H9 (cell line): Measurements from ENCODE around the gene CHPT1. TPM values are rescaled to one million over a fixed set of nuclear protein-coding genes. Genes with fewer than 3 reads are reported as not detected.
"Not testable (repeated sequence)": the region's sequence is repeated elsewhere in the genome, so short reads cannot be mapped to it uniquely, and the experiment has no call there.

Experiments
- DNase-seq: peaks from one replicate; pipeline ENCODE4 v3.0.0-alpha.2; 2017
- H2AFZ ChIP-seq: one replicate; pipeline ENCODE4 v1.6.1; 2013; ENCODE audit warnings: mild to moderate bottlenecking, low read length, control low read depth, moderate library complexity
- H2AK5ac ChIP-seq: 2 replicates; pipeline ENCODE4 v1.6.1; 2013; ENCODE audit warnings: low read length, control low read depth, mixed read lengths; ENCODE audit not compliant: insufficient read length
- H2BK120ac ChIP-seq: one replicate; pipeline ENCODE4 v1.6.1; 2013; ENCODE audit warnings: low read depth, mild to moderate bottlenecking, low read length, control low read depth, inconsistent platforms; ENCODE audit not compliant: poor library complexity, severe bottlenecking
- H2BK12ac ChIP-seq: 2 replicates; pipeline ENCODE4 v1.6.1; 2013; ENCODE audit warnings: low read length, control low read depth, mixed read lengths, low read depth; ENCODE audit not compliant: insufficient read length
- H2BK15ac ChIP-seq: 2 replicates; pipeline ENCODE4 v1.6.1; 2013; ENCODE audit warnings: low read depth, low read length, control low read depth
- H2BK20ac ChIP-seq: one replicate; pipeline ENCODE4 v1.6.1; 2013; ENCODE audit warnings: low read depth, mild to moderate bottlenecking, low read length, control low read depth, inconsistent platforms; ENCODE audit not compliant: poor library complexity, severe bottlenecking
- H2BK5ac ChIP-seq: 2 replicates; pipeline ENCODE4 v1.6.1; 2013; ENCODE audit warnings: low read length, control low read depth, mixed read lengths; ENCODE audit not compliant: insufficient read length
- H3K14ac ChIP-seq: 2 replicates; pipeline ENCODE4 v1.6.1; 2013; ENCODE audit warnings: low read length, control low read depth; ENCODE audit not compliant: insufficient read depth
- H3K18ac ChIP-seq: 2 replicates; pipeline ENCODE4 v1.6.1; 2013; ENCODE audit warnings: low read depth, mild to moderate bottlenecking, mixed read lengths, low read length, control low read depth; ENCODE audit not compliant: insufficient read length
- H3K23ac ChIP-seq: 2 replicates; pipeline ENCODE4 v1.6.1; 2013; ENCODE audit warnings: low read length, control low read depth, mixed read lengths, low read depth; ENCODE audit not compliant: insufficient read length
- H3K23me2 ChIP-seq: 2 replicates; pipeline ENCODE4 v1.6.1; 2013; ENCODE audit warnings: low read depth, mild to moderate bottlenecking, mixed read lengths, low read length, control low read depth; ENCODE audit not compliant: insufficient read length, poor library complexity, severe bottlenecking
- H3K27ac ChIP-seq: 2 replicates; pipeline ENCODE4 v1.5.1; 2013; ENCODE audit warnings: low read length, control low read depth, mixed read lengths, low read depth; ENCODE audit not compliant: insufficient read length
- H3K27me3 ChIP-seq: 2 replicates; pipeline ENCODE4 v1.6.1; 2013; ENCODE audit warnings: low read length, control low read depth, inconsistent platforms; ENCODE audit not compliant: insufficient read depth
- H3K4ac ChIP-seq: 2 replicates; pipeline ENCODE4 v1.6.1; 2013; ENCODE audit warnings: low read depth, mild to moderate bottlenecking, control low read depth, inconsistent platforms, low read length, moderate library complexity
- H3K4me1 ChIP-seq: 2 replicates; pipeline ENCODE4 v1.6.1; 2013; ENCODE audit warnings: low read length, control low read depth, inconsistent platforms; ENCODE audit not compliant: insufficient read depth
- H3K4me2 ChIP-seq: 2 replicates; pipeline ENCODE4 v1.6.1; 2013; ENCODE audit warnings: low read length, control low read depth, mixed read lengths; ENCODE audit not compliant: insufficient read length, insufficient read depth
- H3K56ac ChIP-seq: 2 replicates; pipeline ENCODE4 v1.6.1; 2013; ENCODE audit warnings: low read depth, mild to moderate bottlenecking, mixed read lengths, low read length, control low read depth; ENCODE audit not compliant: insufficient read length
- H3K79me1 ChIP-seq: 2 replicates; pipeline ENCODE4 v1.6.1; 2013; ENCODE audit warnings: low read depth, mild to moderate bottlenecking, moderate library complexity, low read length, control low read depth, inconsistent platforms; ENCODE audit not compliant: insufficient read depth, poor library complexity, severe bottlenecking
- H3K79me2 ChIP-seq: 2 replicates; pipeline ENCODE4 v1.6.1; 2013; ENCODE audit warnings: low read length, control low read depth, inconsistent platforms; ENCODE audit not compliant: insufficient read depth
- H3K9ac ChIP-seq: 2 replicates; pipeline ENCODE4 v1.6.1; 2013; ENCODE audit warnings: low read length, control low read depth, mixed read lengths; ENCODE audit not compliant: insufficient read length; ENCODE audit errors: extremely low read depth
- H3K9me3 ChIP-seq: one replicate; pipeline ENCODE4 v1.6.1; 2013; ENCODE audit warnings: low read depth, low read length, inconsistent platforms; ENCODE audit not compliant: control insufficient read depth
- H3T11ph ChIP-seq: one replicate; pipeline ENCODE4 v1.6.1; 2013; ENCODE audit warnings: mild to moderate bottlenecking, low read length, control low read depth, inconsistent platforms
- H4K20me1 ChIP-seq: one replicate; pipeline ENCODE4 v1.6.1; 2013; ENCODE audit not compliant: control insufficient read depth, insufficient read length, insufficient read depth
- H4K5ac ChIP-seq: 2 replicates; pipeline ENCODE4 v1.6.1; 2013; ENCODE audit warnings: low read depth, mild to moderate bottlenecking, mixed read lengths, low read length, control low read depth; ENCODE audit not compliant: insufficient read length
- H4K8ac ChIP-seq: replicated peaks from 2 replicates; pipeline ENCODE4 v1.6.1; 2013; ENCODE audit warnings: low read length, control low read depth, mixed read lengths, low read depth; ENCODE audit not compliant: insufficient read length
- H4K91ac ChIP-seq: 2 replicates; pipeline ENCODE4 v1.6.1; 2013; ENCODE audit warnings: low read depth, mild to moderate bottlenecking, moderate library complexity, mixed read lengths, low read length, control low read depth; ENCODE audit not compliant: insufficient read length
- H3K27ac Mint-ChIP-seq, 3 experiments: 2 replicates in 2 of 3; 3 replicates in 1 of 3; pipeline ENCODE4 v1.8.0; 2020 to 2021; ENCODE audit warnings: mixed read lengths in 3 of 3, mild to moderate bottlenecking in 1 of 3, moderate library complexity in 1 of 3
- H3K27me3 Mint-ChIP-seq: 2 replicates; pipeline ENCODE4 v1.8.0; 2021; ENCODE audit warnings: low read depth, mild to moderate bottlenecking, moderate library complexity, mixed read lengths
- H3K36me3 Mint-ChIP-seq, 3 experiments: 2 replicates in 2 of 3; 3 replicates in 1 of 3; pipeline ENCODE4 v1.8.0; 2020 to 2021; ENCODE audit warnings: low read depth in 3 of 3, mixed read lengths in 3 of 3; ENCODE audit not compliant: insufficient read depth in 1 of 3
- H3K4me1 Mint-ChIP-seq, 2 experiments: 2 replicates each; pipeline ENCODE4 v1.8.0; 2020; ENCODE audit warnings: mixed read lengths in 2 of 2
- H3K4me3 Mint-ChIP-seq, 2 experiments: 2 replicates in 1 of 2; 3 replicates in 1 of 2; pipeline ENCODE4 v1.8.0; 2020 to 2021; ENCODE audit warnings: mild to moderate bottlenecking in 2 of 2, mixed read lengths in 2 of 2, moderate library complexity in 1 of 2
- H3K9me3 Mint-ChIP-seq, 2 experiments: 2 replicates in 1 of 2; 3 replicates in 1 of 2; pipeline ENCODE4 v1.8.0; 2020; ENCODE audit warnings: mild to moderate bottlenecking in 2 of 2, mixed read lengths in 2 of 2, moderate library complexity in 1 of 2
- WGBS: extraction: QIAGEN DNeasy Blood & Tissue Kit; methylation state at CpG from one replicate; pipeline ENCODE4 v1.1.7; 2013; ENCODE audit warnings: missing lambda C conversion rate, low lambda C conversion rate, mixed read lengths; ENCODE audit not compliant: insufficient read length; ENCODE audit errors: extremely low coverage; 5-methylcytosine and 5-hydroxymethylcytosine counted together
- total RNA-seq: library from RNA; stranded (reverse); gene quantifications from 2 replicates; pipeline ENCODE4 v1.2.1, GENCODE V29; 2021
- TF ChIP-seq, protein P1 (sequence below): fragments of 200-600 bp; sonication (generic); conservative IDR thresholded peaks from 3 replicates; pipeline ENCODE4 v1.8.0; 2021; ENCODE audit warnings: antibody characterized with exemption, mild to moderate bottlenecking

CHPT1 gene
- total RNA-seq, 1 experiment from 2014 or later: 17.1 TPM

DNA sequence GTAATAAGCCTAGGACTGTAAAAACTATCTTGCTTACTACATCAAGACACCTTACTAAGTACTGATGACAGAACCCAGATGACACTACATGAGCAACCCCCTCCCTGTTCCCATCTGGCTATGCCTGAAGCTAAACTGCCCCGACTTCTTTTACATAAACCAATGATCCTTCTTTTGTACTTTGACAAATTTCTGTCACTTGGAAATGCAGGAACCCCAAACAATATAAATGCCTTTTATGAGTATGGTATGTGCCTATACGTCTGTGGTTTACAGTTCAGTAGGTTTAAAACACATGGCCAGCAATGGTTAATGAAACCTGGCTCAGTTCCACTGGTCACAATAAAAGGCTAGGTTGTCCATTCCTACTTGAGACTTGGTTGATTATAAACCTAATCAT is 35.7 kb downstream of the CHPT1 start:
- Histone ChIP-seq H3K4me2 (no peak overlapping the region), H2BK20ac (no peak overlapping the region), H3K4ac (no peak overlapping the region), H2BK15ac (no peak overlapping the region), H3K9ac (no peak overlapping the region), H3K9me3 (no peaks in the 10 kb centered on the region), H4K5ac (no peak overlapping the region), H3K23me2 (no peaks in the 10 kb centered on the region), H3K23ac (no peak overlapping the region), H3K18ac (no peak overlapping the region), H4K91ac (no peak overlapping the region), H2BK12ac (no peak overlapping the region), H3K27me3 (no peaks in the 10 kb centered on the region), H3K27ac (no peak overlapping the region), H4K20me1 (no peaks in the 10 kb centered on the region), H3K4me1 (no peaks in the 10 kb centered on the region), H3K14ac (no peak overlapping the region), H3K56ac (no peak overlapping the region), H2BK120ac (no peak overlapping the region), H2AK5ac (no peak overlapping the region), H3K79me2 (no peaks in the 10 kb centered on the region), H2AFZ (no peak overlapping the region), H3T11ph (no peak overlapping the region), H3K79me1 (no peaks in the 10 kb centered on the region), H4K8ac (no peak overlapping the region), H2BK5ac (no peak overlapping the region)
- no peaks in the 10 kb centered on the region for H3K36me3 Mint-ChIP-seq
- WGBS: no CpG with 5 or more reads among the region's 2 CpGs
- H3K9me3 Mint-ChIP-seq: no peaks in the 10 kb centered on the region
- TF ChIP-seq, protein P1, sequence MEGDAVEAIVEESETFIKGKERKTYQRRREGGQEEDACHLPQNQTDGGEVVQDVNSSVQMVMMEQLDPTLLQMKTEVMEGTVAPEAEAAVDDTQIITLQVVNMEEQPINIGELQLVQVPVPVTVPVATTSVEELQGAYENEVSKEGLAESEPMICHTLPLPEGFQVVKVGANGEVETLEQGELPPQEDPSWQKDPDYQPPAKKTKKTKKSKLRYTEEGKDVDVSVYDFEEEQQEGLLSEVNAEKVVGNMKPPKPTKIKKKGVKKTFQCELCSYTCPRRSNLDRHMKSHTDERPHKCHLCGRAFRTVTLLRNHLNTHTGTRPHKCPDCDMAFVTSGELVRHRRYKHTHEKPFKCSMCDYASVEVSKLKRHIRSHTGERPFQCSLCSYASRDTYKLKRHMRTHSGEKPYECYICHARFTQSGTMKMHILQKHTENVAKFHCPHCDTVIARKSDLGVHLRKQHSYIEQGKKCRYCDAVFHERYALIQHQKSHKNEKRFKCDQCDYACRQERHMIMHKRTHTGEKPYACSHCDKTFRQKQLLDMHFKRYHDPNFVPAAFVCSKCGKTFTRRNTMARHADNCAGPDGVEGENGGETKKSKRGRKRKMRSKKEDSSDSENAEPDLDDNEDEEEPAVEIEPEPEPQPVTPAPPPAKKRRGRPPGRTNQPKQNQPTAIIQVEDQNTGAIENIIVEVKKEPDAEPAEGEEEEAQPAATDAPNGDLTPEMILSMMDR: no peak
- no peaks in the 10 kb centered on the region for H3K4me1 Mint-ChIP-seq
- DNase-seq: no peak
- no peaks in the 10 kb centered on the region for H3K27me3 Mint-ChIP-seq
- no peak overlapping the region for H3K4me3 Mint-ChIP-seq
- no peak overlapping the region for H3K27ac Mint-ChIP-seq

DNA sequence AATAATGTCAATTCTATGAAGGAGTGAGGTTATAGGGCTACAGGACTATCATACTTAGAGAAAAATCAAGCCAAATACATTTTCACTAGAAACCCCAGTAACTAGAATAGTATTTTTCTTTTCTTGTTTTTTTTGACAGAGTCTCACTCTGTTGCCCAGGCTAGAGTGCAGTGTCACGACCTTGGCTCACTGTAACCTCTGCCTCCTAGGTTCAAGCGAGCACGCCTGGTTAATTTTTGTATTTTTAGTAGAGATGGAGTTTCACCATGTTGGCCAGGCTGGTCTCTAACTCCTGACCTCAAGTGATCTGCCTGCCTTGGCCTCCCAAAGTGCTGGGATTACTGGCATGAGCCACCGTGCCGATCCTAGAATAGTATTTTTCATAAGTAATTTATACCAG is 37.0 kb downstream of the CHPT1 start:
- not testable (repeated sequence) for H3K4ac ChIP-seq, H3K79me2 ChIP-seq, H3K27ac Mint-ChIP-seq, H3K4me3 Mint-ChIP-seq, H2BK12ac ChIP-seq, H3K4me2 ChIP-seq, DNase-seq, H2BK15ac ChIP-seq, H4K91ac ChIP-seq, H3K9me3 Mint-ChIP-seq, H3K18ac ChIP-seq, H3K27me3 ChIP-seq, H4K20me1 ChIP-seq, H3K4me1 ChIP-seq, H2AFZ ChIP-seq, H3K79me1 ChIP-seq, H3K23me2 ChIP-seq, H3K56ac ChIP-seq, H2BK20ac ChIP-seq, H3K27ac ChIP-seq, H3K36me3 Mint-ChIP-seq, H3K27me3 Mint-ChIP-seq, H4K5ac ChIP-seq, H4K8ac ChIP-seq, H3K14ac ChIP-seq, H3K9me3 ChIP-seq, H2AK5ac ChIP-seq, H2BK120ac ChIP-seq, H3T11ph ChIP-seq, H2BK5ac ChIP-seq, H3K4me1 Mint-ChIP-seq, H3K23ac ChIP-seq, H3K9ac ChIP-seq
- WGBS: no CpG with 5 or more reads among the region's 5 CpGs
